ENCODE data around the gene C14orf180. TPM values are rescaled to one million over a fixed set of nuclear protein-coding genes. Genes with fewer than 3 reads are reported as not detected.

Gene C14orf180
- total RNA-seq, 4 donors from 2014 or later: 0.13 to 1.5 (median 0.53) TPM

- Histone ChIP-seq H3K4me3 (replicated peaks in 1 of 3) (no peak overlapping the region), H3K9me3 (no peaks in the 10 kb centered on the region), H3K27ac (no peak overlapping the region), H3K36me3 (no peaks in the 10 kb centered on the region), H3K4me1 (no peaks in the 10 kb centered on the region), H3K27me3 (no peaks in the 10 kb centered on the region)
- intact Hi-C loops (cut with DNase I): no loop called here
- WGBS, 2 donors: 58 to 60% methylated on average over 17 of the region's 17 CpGs
- DNase-seq: no peak
- TF ChIP-seq CTCF (IDR thresholded peaks at IDR 0.05): no peak
- TF ChIP-seq POLR2A (IDR thresholded peaks at IDR 0.05): no peak
These were observed 35.1 kb upstream of the C14orf180 start for GRCh38 chr14:104544362-104544961.

GRCh38 chr14:104545151-104545941, 34.2 kb upstream of the C14orf180 start:
- WGBS, 2 donors: 56 to 76% methylated on average over 25 to 26 of the region's 32 CpGs
- no peak for DNase-seq
- Histone ChIP-seq H3K27me3 (no peaks in the 10 kb centered on the region), H3K9me3 (no peaks in the 10 kb centered on the region), H3K4me1 (no peaks in the 10 kb centered on the region), H3K27ac (no peak overlapping the region), H3K4me3 (replicated peaks in 1 of 3) (no peak overlapping the region), H3K36me3 (no peaks in the 10 kb centered on the region)
- intact Hi-C loops (cut with DNase I): no loop called here
- no peak for TF ChIP-seq CTCF (IDR thresholded peaks at IDR 0.05)
- TF ChIP-seq POLR2A (IDR thresholded peaks at IDR 0.05): no peak

- Histone ChIP-seq H3K9me3 (no peaks in the 10 kb centered on the region), H3K4me3 (replicated peaks in 1 of 3) (no peak overlapping the region), H3K4me1 (no peaks in the 10 kb centered on the region), H3K27ac (no peak overlapping the region), H3K27me3 (no peaks in the 10 kb centered on the region), H3K36me3 (no peaks in the 10 kb centered on the region)
- intact Hi-C loops (cut with DNase I): no loop called here
- WGBS, 2 donors: 24 to 29% methylated on average over 11 to 15 of the region's 24 CpGs
- TF ChIP-seq CTCF (IDR thresholded peaks at IDR 0.05) (no peak), POLR2A (IDR thresholded peaks at IDR 0.05) (no peak)
- DNase-seq: no peak
These were observed 33.5 kb upstream of the C14orf180 start for GRCh38 chr14:104545942-104546501.

GRCh38 chr14:104546591-104547309, 32.8 kb upstream of the C14orf180 start:
- intact Hi-C loops (cut with DNase I): no loop called here
- H3K27ac ChIP-seq: no peak overlapping the region
- TF ChIP-seq POLR2A (IDR thresholded peaks at IDR 0.05) (no peak), CTCF (IDR thresholded peaks at IDR 0.05) (no peak)
- 74 to 79% methylated on average over 13 to 19 of the region's 19 CpGs for WGBS, 2 donors
- H3K9me3 ChIP-seq: no peaks in the 10 kb centered on the region
- no peak for DNase-seq
- no peaks in the 10 kb centered on the region for H3K36me3 ChIP-seq
- H3K27me3 ChIP-seq: no peaks in the 10 kb centered on the region
- H3K4me1 ChIP-seq: no peaks in the 10 kb centered on the region
- H3K4me3 ChIP-seq (replicated peaks in 1 of 3): no peak overlapping the region
